Erythroblast (primary cell): Measurements from ENCODE around the gene CFAP298.
"Not testable (repeated sequence)": the region's sequence is repeated elsewhere in the genome, so short reads cannot be mapped to it uniquely, and the experiment has no call there.

Experiments used
- DNase-seq, 2 experiments: peaks; one replicate each; lab custom pipeline; 2025; lab: John Stamatoyannopoulos, UW
- GATA1 ChIP-seq: IDR thresholded peaks from 2 replicates; pipeline ENCODE4 v1.6.1; 2011; ENCODE audit warnings: low read depth, mild to moderate bottlenecking, control low read depth, low read length, moderate library complexity
- POLR2A ChIP-seq: IDR thresholded peaks from 2 replicates; pipeline ENCODE4 v1.6.1; 2011; ENCODE audit warnings: mild to moderate bottlenecking, low read length

CFAP298 gene, protein sequence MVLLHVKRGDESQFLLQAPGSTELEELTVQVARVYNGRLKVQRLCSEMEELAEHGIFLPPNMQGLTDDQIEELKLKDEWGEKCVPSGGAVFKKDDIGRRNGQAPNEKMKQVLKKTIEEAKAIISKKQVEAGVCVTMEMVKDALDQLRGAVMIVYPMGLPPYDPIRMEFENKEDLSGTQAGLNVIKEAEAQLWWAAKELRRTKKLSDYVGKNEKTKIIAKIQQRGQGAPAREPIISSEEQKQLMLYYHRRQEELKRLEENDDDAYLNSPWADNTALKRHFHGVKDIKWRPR

DNA sequence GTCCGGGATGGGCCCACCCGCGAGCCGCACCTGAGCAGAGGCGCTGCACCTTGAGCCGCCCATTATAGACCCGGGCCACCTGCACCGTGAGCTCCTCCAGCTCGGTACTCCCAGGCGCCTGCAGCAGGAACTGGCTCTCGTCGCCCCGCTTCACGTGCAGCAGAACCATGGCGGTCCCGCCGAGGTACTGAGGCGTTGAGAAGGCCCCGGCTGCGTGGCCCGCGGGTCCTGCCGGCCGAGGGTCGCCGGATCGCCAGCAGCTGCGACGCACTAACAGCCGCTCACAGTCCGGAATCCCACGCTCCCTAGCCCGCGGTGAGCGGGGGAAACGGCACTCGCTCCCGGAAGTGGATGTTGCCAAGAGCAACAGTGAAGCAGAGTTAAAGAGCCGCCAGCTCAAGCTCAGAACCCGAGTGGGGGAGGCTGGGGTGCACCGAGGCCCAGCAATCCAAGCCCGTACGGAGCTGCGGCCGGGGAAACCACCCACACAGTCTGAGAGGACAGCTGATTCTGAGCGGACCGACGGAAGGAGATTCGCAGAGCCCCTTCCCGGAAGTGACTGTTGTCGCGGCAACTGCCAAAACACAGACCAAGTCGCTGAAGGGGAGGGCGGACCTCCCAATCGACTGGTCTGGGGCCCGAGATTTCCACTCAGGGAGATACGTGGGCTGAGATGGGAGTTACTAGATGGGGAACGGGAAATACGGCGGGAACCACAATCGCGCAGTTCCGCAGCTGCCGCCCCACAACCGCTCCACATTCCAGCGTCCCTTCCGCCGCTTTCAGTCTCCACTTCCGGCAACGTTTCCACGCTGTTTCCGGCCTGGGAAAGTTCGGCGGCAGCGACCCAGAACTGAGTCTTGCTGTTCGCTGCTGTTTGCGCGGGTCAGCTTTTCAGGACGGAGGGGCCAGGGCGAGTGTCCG lies at the start of gene CFAP298:
CFAP298 (minus strand) TSS at position 303 of the 924 bp plus-strand sequence; CDS start at position 169, 134 bp downstream.
- DNase-seq, result peak; percentile 93 to 95
- TF ChIP-seq POLR2A (peak; percentile 78), GATA1 (no peak)

DNA sequence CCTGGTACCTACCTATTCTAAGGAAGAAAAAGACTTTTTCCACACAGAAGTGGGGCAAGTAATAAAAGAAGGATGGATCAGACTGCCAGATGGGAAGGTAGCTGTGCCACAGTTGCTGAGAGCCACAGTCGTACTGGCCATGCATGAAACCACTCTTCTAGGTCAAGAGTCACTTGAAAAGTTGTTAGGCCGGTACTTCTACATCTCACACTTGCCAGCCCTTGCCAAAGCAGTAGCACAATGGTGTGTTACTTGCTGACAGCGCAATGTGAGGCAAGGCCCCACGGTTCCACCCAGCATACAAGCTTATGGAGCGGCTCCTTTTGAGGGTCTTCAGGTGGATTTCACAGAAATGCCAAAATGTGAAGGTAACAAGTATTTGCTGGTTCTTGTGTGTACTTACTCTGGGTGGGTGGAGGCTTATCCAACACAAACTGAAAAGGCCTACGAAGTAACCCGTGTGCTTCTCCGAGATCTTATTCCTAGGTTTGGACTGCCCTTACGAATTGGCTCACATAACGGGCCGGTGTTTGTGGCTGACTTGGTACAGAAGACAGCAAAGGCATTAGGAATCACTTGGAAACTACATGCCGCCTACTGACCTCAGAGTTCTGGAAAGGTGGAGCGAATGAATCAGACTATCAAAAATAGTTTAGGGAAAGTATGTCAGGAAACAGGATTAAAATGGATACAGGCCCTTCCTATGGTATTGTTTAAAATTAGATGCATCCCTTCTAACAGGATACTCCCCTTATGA lies 49.0 kb upstream of the CFAP298 start:
- DNase-seq, result not testable (repeated sequence)

DNA sequence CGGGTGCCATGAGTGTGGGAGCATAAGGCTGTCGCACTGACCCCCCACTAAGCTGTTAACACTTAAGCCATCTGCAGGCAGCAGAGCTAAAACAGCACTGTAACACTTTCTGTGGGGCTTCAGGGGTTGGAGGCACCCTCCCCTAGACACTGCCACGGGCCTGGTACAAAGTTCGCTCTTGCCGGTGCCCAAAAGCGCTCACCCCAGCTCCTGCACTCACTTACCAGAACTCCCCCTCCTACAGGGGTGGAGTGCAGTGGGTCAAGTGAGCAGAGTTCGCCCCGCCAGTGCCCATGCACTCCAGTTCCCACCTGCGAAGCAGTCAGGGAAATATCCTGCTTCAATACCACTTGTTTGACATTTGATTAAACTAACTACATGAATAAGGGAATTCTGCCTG lies 46.3 kb upstream of the CFAP298 start:
- TF ChIP-seq GATA1, result no peak
- TF ChIP-seq POLR2A, result no peak
- no peak for DNase-seq

DNA sequence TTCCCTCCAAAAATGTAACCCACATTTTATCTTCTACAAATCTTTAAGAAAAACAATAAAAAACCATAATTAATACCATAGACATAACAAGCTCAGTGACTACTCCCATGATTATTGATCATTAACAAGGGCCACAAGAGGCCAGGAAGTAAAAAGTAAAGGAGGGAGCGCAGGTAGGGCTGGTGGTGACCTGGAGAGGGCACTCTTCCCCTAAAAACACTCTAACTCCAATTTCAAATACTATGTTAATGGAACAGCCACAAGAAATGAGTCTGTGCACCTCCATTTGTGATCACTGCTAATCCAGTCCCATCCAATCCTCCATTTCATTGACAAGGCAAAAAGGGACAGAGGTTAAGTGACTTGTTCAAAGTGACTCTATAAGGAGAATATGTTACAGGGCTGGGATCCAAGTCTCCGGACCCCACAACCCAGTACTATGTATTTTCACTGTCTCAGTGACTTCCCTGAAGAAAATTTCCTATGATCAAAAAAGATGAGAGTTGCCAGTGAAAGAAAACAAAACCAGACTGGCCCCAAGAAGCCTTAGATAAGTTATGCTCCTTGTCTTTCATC lies 41.2 kb upstream of the CFAP298 start:
- DNase-seq, result peak; percentile 60 to 74
- TF ChIP-seq POLR2A, result no peak
- no peak for TF ChIP-seq GATA1

DNA sequence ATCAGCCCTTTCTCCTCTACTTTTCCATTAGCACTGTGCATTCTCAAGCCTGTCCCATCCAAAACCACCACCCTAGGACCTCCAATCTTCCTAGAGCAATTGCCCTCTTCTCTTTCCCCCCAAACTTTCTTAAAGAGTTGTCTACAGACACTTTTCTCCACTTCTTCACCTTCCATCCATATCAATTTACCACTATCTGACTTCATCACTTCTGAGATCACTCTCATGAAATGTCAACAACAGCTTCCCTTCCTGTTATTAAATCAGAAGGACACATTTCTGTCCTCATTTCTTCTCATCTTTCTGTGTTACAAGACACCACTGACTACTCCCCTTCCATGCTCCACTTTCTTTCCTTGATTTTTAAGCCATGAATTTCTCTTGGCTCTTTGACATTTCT lies 36.0 kb upstream of the CFAP298 start:
- no peak for DNase-seq
- TF ChIP-seq GATA1, result no peak
- no peak for TF ChIP-seq POLR2A

DNA sequence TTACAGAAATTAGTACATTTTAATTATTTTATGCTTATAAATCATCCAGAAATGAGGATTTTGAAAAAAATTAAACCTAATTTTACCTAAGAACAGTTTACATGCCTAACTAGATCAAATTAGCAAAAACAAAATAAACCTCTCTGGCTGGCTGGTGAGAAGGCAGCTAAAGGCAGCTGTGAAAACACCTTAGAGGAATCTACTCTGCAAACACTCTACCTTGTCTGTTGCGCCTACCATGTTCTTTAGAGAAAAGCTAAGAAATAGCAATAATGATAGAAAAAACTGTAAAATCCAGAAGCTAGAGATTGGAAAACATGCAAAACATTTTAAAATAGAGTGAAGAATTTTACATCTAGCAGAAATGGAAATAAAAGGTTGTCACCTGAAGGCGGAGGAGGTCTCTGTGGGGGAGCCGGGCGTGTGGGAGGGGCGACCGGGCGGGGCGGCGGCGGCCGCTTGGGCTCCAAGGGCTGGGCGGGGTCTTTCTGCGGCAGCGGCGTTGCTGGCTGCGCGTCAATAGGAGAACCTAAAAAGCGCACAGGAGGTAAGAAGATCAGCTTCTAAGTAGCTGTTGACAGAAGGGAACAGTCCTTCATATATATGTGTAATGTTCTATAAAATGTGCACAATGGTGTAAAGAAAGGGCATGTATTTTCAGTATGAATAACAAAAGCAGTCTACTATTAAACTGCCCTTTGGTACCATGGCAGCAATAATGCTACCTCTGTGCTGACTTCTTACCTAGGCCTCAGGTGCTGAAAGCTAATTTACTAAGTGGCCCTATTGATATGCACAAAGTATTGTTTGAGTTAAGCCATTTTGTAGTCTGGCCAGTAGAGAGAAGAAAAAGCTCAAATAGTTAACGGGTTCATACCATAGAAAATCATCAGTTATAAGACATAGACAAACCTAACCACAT lies 33.3 kb upstream of the CFAP298 start:
- no peak for TF ChIP-seq POLR2A
- no peak for TF ChIP-seq GATA1
- DNase-seq, result peak; percentile 13 to 16

DNA sequence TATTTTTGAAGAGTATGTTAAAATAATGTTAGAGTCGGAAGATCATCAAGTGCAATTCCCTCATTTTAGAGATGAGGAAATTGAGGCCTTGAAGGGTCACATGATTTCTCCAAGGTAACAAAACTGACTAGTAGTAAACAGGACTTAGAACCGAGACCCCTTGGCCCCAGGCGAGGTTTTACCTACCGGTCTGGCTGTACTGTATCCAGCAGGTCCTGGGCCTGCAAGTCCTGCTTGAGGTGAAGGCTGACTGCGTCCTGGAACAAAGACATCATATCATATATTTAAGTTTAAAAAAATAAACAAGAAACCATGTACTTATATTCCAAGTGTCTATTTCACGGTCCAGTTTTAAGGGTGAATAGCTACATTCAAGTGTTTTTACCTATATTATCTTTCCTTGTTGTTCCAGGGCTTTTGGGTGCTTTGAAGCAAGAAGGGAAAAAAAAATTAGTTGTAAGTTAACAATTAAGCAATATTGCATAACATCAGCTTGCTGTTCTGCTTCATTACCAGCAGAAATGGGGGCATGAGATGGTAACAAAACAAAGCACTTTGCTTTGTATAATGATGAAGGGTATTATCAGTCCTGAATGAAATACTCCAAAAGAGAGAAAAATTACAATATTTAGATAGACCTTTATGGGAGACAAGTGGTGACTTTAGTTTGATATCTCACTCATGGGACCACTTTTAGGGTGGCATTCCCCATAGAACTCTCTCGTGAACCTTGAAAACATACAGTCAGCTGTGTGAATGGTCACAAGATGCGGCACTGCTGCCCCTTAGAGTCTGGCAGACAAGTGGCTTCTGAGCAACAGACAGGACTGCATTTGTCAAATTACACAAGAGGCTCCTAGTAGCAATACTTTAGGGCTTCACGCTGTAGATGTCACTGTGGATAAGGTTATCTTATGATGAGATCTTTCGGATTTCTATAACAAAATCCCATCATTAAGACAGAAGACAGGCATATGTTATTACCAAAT lies 29.8 kb upstream of the CFAP298 start:
- TF ChIP-seq POLR2A (no peak), GATA1 (no peak)
- DNase-seq, result no peak

DNA sequence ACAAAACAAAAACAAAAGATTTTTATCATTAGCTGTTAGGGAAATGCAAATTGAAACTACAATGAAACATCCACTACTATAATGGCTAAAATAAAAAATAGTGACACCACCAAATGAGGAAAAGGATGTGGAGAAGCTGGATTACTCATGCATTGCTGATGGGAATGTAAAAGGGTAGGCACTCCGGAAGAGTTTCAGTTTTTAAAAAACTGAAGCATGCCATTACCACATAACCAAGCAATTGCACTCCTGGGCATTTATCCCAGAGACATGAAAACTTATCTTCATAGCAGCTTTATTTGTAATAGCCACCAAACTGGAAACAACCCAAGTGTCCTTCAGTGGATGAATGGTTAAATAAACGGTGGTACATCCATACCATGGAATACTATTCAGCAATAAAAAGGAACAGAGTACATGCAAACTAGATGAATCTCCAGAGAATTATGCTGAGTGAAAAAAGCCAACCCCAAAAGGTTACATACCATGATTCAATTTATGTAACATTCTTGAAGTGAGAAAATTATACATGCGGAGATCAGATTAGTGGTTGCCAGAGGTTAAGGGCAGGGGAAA lies 14.5 kb upstream of the CFAP298 start:
- no peak for TF ChIP-seq GATA1
- TF ChIP-seq POLR2A, result no peak
- no peak for DNase-seq

DNA sequence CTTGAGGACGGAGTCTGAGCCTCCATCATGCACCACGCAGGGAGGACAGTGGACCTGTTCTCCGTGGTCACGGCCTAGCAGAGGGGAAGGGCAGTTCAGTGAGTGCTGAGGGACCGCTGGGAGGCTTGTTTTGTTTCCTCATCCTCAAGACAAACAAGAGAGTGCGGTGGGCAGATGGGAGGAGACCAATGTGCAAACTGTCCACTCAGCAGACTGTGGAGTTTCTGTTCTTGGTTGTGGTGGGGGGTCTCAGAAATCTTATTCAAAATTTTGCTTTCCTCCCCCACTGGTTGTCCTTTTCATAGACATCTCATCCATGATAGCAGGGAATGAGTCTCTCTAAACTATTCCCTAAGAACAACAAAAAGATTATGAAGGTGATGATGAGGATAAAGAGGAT lies 6.0 kb upstream of the CFAP298 start:
- DNase-seq, result not testable (repeated sequence)

DNA sequence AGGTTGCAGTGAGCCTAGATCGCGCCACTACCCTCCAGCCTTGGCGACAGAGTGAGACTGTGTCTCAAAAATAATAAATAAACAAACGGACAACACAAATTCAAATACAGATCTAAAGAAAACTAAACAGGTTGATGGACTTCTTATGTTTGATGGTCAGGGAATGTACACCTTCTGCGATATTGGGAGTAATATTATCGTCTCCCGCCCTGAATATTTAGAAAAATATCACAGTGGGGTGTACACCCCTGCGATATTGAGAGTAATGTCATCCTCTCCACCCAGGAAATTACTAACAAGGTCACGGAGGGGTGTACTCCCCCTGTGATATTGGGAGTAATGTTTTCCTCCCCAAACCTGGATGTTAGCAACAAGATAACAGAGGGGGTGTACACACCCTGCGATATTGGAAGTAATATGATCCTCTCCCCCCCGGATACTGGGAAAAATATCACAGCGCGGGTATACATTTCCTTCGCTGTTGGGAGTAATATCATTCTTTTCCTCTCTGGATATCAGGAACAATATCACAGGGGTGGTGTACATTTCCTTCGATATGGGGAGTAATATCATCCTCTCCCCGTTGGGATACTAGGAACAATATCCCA lies 1.4 kb upstream of the CFAP298 start:
- DNase-seq, result no peak
- no peak for TF ChIP-seq POLR2A
- TF ChIP-seq GATA1, result no peak

DNA sequence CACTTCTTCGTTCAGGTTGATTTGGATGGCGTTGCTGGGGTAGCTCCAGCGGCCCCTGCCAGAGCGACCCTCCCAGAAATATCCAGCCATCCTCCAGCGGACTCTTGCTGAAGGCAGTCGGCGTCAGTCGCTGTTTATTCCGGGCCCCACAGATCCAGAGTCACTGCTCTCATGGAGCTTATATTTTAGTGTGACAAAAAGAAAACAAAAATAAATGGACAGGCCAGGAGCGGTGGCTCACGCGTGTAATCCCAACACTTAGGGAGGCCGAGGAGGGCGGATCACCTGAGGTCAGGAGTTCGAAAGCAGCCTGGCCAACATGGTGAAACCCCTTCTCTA lies 791 bp upstream of the CFAP298 start:
- DNase-seq, result no peak

DNA sequence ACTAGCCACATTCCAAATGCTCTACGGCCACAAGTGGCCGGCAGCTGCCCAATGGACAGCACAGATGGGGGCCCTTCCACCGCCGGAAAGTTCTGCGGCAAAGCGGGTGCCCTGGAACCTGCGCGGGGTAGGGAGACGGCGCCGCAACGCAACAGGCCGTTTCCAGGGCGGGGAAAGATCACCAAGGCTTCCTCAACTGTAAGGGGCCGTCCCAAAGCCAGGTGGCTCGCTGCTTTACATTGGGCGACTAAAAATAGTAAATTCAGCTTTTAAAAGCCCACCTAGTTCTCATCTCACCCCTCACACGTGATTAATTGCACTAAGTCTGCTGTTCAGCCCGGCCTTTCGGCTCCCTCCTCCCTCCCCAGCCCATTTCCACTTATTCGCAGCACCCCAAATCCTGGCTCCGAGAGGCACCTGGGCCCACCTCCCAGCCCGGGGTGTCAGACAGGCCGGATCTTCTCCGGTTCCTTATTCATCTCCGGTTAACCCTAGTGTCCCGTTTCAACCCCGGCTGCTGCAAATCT lies 643 bp downstream of the CFAP298 start:
- TF ChIP-seq POLR2A (no peak), GATA1 (no peak)
- peak; percentile 63 to 66 for DNase-seq

More for the DNA sequence above, 791 bp upstream of the CFAP298 start:
- TF ChIP-seq POLR2A (peak; percentile 37), GATA1 (no peak)

DNA sequence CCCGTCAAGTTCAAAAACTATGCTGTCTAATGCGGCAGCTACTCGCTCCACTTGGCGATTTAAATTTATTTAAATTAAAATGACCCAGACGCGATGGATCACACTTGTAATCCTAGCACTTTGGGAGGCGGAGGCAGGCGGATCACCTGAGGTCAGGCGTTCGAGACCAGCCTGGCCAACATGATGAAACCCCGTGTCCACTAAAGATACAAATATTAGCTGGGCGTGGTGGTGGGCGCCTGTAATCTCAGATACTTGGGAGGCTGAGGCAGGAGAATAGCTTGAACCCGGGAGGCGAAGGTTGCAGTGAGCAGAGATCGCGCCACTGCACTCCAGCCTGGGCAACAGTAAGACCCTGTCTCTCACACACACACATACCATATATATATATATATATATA lies 1.2 kb downstream of the CFAP298 start:
- DNase-seq, result not testable (repeated sequence)
